ENCODE results near the gene WWC2. TPM values are rescaled to one million over a fixed set of nuclear protein-coding genes. Genes with fewer than 3 reads are reported as not detected.

WWC2 gene
- total and polyA plus RNA-seq, 5 donors from 2014 or later = 0.14 to 0.51 (median 0.27) TPM; not detected in 1

DNA sequence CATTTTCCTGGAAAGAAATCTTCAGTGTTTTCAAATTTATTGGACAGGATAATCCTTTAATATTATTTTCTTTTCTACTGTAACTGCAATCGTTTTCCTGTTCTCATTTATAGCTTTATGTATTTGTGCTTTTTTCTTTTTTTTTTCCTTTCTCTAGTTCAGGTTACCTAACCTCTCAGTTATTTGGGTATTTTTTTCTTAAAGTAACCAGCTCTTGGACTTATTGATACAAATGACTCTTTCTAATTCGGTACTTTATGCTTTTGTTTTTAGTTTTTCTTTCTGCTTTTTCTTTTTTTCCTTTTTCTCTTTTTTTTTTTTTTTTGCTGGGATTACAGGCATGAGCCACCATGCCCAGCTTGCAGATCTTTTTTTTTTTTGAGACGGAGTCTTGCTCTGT is 25.2 kb downstream of the WWC2 start:
- no peaks in the 10 kb centered on the region for H3K27me3 Mint-ChIP-seq
- DNase-seq (no peak), ATAC-seq (ENCODE audit: low read depth in 2 of 2) (no peak)
- H3K27ac Mint-ChIP-seq = no peak overlapping the region
- no peaks in the 10 kb centered on the region for H3K36me3 Mint-ChIP-seq
- no peaks in the 10 kb centered on the region for H3K4me1 Mint-ChIP-seq
- peaks cover 0 to 4% (median 0%) of the 10 kb centered on the region in 7 donors for H3K9me3 Mint-ChIP-seq
- no peak overlapping the region for H3K4me3 Mint-ChIP-seq
- Histone ChIP-seq H3K36me3 (ENCODE audit: control insufficient read depth, insufficient read depth, low read length) (no peaks in the 10 kb centered on the region), H3K27me3 (ENCODE audit: control insufficient read depth, insufficient read depth, low read length) (no peaks in the 10 kb centered on the region), H3K4me3 (ENCODE audit: low read depth, low read length) (no peak overlapping the region), H3K27ac (ENCODE audit: insufficient read depth, low read length, poor library complexity, severe bottlenecking) (no peak overlapping the region), H3K9me3 (ENCODE audit: control insufficient read depth in 2 of 2, low read length in 2 of 2) (no peaks in the 10 kb centered on the region), H3K4me1 (ENCODE audit: control insufficient read depth, insufficient read depth, low read length, poor library complexity, severe bottlenecking) (no peaks in the 10 kb centered on the region)

DNA sequence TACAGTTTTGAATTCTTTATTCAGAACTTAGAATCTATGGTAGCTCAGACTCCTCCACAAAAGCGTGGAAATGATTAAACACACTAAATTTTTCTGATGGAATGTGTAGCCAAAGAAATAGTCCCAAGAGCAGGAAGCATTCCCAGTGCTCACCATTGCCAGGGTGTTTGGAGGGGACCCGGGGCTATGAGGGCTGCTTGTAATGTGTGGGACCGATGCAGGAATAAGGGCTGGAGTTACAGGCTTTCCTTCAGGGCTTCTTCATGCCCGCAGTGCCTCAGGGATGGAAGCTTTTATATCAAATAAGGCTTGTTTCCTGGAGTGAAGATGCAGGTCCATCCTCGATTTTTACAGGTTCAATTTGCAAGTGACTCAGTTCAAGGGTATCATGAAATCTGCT is 25.8 kb downstream of the WWC2 start:
- Histone ChIP-seq H3K4me1 (ENCODE audit: control insufficient read depth, insufficient read depth, low read length, poor library complexity, severe bottlenecking) (no peaks in the 10 kb centered on the region), H3K9me3 (ENCODE audit: control insufficient read depth in 2 of 2, low read length in 2 of 2) (no peaks in the 10 kb centered on the region), H3K36me3 (ENCODE audit: control insufficient read depth, insufficient read depth, low read length) (no peaks in the 10 kb centered on the region), H3K27me3 (ENCODE audit: control insufficient read depth, insufficient read depth, low read length) (no peaks in the 10 kb centered on the region), H3K4me3 (ENCODE audit: low read depth, low read length) (no peak overlapping the region), H3K27ac (ENCODE audit: insufficient read depth, low read length, poor library complexity, severe bottlenecking) (no peak overlapping the region)
- no peak for DNase-seq
- no peak overlapping the region for H3K4me3 Mint-ChIP-seq
- H3K9me3 Mint-ChIP-seq = peaks cover 0 to 4% (median 0%) of the 10 kb centered on the region in 7 donors
- H3K4me1 Mint-ChIP-seq = no peaks in the 10 kb centered on the region
- no peak for ATAC-seq (ENCODE audit: low read depth in 2 of 2)
- no peak overlapping the region for H3K27ac Mint-ChIP-seq
- H3K27me3 Mint-ChIP-seq = no peaks in the 10 kb centered on the region
- no peaks in the 10 kb centered on the region for H3K36me3 Mint-ChIP-seq

DNA sequence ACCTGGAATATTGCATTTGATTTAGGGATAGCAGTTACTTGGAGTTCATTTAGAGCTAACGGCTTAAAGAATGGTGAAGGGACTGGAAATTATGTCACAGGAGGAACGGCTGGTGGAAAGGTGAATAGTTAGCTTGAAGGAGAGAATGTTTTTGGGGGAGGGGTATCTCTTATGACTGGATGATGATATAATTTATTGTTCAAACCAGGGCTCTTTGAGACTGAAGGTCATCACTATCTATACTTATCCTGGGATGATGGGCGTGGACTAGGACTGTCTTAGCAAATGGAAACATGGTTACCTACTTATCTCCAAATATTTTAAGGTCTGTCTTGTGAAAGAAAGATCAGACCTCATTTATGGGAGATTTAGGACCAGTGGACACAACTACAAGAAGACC is 30.1 kb downstream of the WWC2 start:
- Histone ChIP-seq H3K4me3 (ENCODE audit: low read depth, low read length) (no peak overlapping the region), H3K27me3 (ENCODE audit: control insufficient read depth, insufficient read depth, low read length) (no peaks in the 10 kb centered on the region), H3K9me3 (ENCODE audit: control insufficient read depth in 2 of 2, low read length in 2 of 2) (no peaks in the 10 kb centered on the region), H3K36me3 (ENCODE audit: control insufficient read depth, insufficient read depth, low read length) (no peaks in the 10 kb centered on the region), H3K27ac (ENCODE audit: insufficient read depth, low read length, poor library complexity, severe bottlenecking) (no peak overlapping the region), H3K4me1 (ENCODE audit: control insufficient read depth, insufficient read depth, low read length, poor library complexity, severe bottlenecking) (no peaks in the 10 kb centered on the region)
- no peaks in the 10 kb centered on the region for H3K36me3 Mint-ChIP-seq
- peaks cover 0 to 4% (median 0%) of the 10 kb centered on the region in 7 donors for H3K9me3 Mint-ChIP-seq
- no peak for DNase-seq
- H3K4me3 Mint-ChIP-seq = no peak overlapping the region
- no peaks in the 10 kb centered on the region for H3K27me3 Mint-ChIP-seq
- H3K27ac Mint-ChIP-seq = no peak overlapping the region
- ATAC-seq (ENCODE audit: low read depth in 2 of 2) = no peak
- H3K4me1 Mint-ChIP-seq = no peaks in the 10 kb centered on the region

DNA sequence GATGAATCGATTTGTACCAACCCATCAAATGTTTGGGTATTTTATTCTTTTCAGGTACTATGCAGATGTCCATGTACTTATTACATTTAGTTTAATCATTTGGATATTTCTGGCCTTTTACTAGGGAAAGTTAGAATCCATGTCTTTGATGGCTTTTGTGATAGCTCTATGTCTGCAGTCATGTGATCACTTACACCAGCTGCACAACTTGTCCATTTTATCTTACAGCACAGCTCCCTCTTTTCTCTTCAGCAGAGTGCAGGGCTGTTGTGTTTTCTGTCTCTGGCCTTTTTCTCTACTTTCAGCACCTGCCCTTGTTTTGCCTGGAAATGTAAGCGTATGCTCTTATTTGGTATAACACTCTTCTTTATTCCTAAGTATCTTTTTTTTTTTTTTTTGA is 30.6 kb downstream of the WWC2 start:
- Histone ChIP-seq H3K4me1 (ENCODE audit: control insufficient read depth, insufficient read depth, low read length, poor library complexity, severe bottlenecking) (no peaks in the 10 kb centered on the region), H3K4me3 (ENCODE audit: low read depth, low read length) (no peak overlapping the region), H3K36me3 (ENCODE audit: control insufficient read depth, insufficient read depth, low read length) (no peaks in the 10 kb centered on the region), H3K27ac (ENCODE audit: insufficient read depth, low read length, poor library complexity, severe bottlenecking) (no peak overlapping the region), H3K9me3 (ENCODE audit: control insufficient read depth in 2 of 2, low read length in 2 of 2) (no peaks in the 10 kb centered on the region), H3K27me3 (ENCODE audit: control insufficient read depth, insufficient read depth, low read length) (no peaks in the 10 kb centered on the region)
- DNase-seq = no peak
- H3K27me3 Mint-ChIP-seq = no peaks in the 10 kb centered on the region
- no peaks in the 10 kb centered on the region for H3K4me1 Mint-ChIP-seq
- H3K4me3 Mint-ChIP-seq = no peak overlapping the region
- H3K36me3 Mint-ChIP-seq = no peaks in the 10 kb centered on the region
- peaks cover 0 to 4% (median 0%) of the 10 kb centered on the region in 7 donors for H3K9me3 Mint-ChIP-seq
- H3K27ac Mint-ChIP-seq = no peak overlapping the region
- no peak for ATAC-seq (ENCODE audit: low read depth in 2 of 2)

DNA sequence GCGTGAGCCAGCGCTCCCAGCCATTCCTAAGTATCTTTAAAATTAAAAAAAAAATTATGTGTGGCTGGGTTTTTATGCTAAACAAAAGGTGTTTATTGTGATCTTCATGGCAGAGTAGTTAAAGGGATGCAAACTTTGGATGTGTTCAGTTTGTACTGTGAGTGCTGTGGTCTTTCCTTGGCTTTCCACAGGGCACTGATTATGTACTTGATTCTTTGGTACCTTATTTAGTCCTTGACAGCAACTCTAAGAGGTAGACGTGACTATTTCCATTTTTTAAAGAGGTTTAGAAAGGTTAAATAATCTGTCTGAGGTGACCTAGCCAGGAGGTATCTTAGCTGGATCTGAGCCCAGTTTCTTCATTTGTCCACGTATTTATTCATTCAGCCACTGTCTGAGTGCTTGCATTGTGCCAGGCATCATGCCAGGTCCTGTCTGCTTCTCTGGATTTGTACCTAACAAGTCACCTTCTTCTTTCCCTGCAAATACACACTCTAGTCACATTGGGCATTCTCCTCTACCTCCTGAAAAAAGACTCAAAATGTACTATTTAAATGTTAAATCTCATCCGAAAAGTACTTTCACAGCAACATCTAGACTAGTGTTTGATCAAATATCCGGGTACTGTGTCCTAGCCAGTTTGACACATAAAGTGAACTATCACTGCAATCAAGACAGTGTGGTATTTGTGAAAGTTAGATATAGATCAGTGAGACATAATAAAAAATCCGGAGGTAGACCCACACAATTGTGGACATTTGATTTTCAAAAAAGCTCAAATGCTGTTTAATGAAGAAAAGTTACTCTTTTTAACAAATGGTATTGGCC is 31.5 kb downstream of the WWC2 start:
- Mint-ChIP-seq H3K27me3 (no peaks in the 10 kb centered on the region), H3K9me3 (peaks cover 0 to 4% (median 0%) of the 10 kb centered on the region in 7 donors), H3K27ac (no peak overlapping the region), H3K4me1 (no peaks in the 10 kb centered on the region), H3K36me3 (no peaks in the 10 kb centered on the region), H3K4me3 (no peak overlapping the region)
- Histone ChIP-seq H3K4me3 (ENCODE audit: low read depth, low read length) (no peak overlapping the region), H3K36me3 (ENCODE audit: control insufficient read depth, insufficient read depth, low read length) (no peaks in the 10 kb centered on the region), H3K4me1 (ENCODE audit: control insufficient read depth, insufficient read depth, low read length, poor library complexity, severe bottlenecking) (no peaks in the 10 kb centered on the region), H3K27ac (ENCODE audit: insufficient read depth, low read length, poor library complexity, severe bottlenecking) (no peak overlapping the region), H3K27me3 (ENCODE audit: control insufficient read depth, insufficient read depth, low read length) (no peaks in the 10 kb centered on the region), H3K9me3 (ENCODE audit: control insufficient read depth in 2 of 2, low read length in 2 of 2) (no peaks in the 10 kb centered on the region)
- ATAC-seq (ENCODE audit: low read depth in 2 of 2) = no peak
- no peak for DNase-seq

DNA sequence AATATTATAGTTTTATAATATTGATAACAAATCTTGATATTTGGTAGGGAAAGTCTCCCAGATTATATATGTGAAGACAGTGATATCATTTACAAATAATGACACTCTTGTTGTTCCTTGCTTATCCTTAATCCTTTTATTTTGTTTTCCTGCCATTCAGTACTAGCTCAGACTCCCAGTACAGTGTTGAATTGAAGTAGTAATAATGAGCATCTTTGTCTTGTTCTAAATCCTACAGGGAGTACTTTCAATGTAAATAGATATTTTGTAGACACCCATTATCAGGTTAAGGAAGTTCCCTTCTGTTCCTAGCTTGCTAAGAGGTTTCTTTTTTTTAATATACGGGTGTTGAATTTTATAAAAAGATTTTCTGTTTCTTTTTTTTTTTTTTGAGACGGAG is 33.0 kb downstream of the WWC2 start:
- Mint-ChIP-seq H3K27ac (no peak overlapping the region), H3K27me3 (peaks cover 7% of the 10 kb centered on the region)
- no peaks in the 10 kb centered on the region for H3K27me3 ChIP-seq (ENCODE audit: control insufficient read depth, insufficient read depth, low read length)

DNA sequence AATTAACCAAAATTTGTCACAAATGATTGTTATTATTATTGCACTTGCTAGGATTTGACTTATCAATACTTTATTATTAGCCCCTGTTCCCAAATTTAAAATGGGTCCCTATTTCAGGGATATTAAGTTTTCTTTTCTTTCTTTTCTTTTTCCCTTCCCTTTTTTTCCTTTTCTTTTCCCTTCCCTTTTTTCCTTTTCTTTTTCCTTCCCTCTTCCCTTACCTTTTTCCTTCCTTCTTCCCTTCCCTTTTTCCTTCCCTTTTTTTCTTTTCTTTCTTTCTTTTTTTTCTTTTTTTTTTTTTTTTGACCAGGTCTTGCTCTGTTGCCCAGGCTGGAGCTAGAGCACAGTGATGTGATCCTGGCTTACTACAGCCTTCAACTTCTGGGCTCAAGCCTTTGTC is 33.8 kb downstream of the WWC2 start:
- ATAC-seq (ENCODE audit: low read depth in 2 of 2) (no peak), DNase-seq (no peak)
- Histone ChIP-seq H3K4me1 (ENCODE audit: control insufficient read depth, insufficient read depth, low read length, poor library complexity, severe bottlenecking) (no peaks in the 10 kb centered on the region), H3K9me3 (ENCODE audit: control insufficient read depth in 2 of 2, low read length in 2 of 2) (no peaks in the 10 kb centered on the region), H3K36me3 (ENCODE audit: control insufficient read depth, insufficient read depth, low read length) (no peaks in the 10 kb centered on the region), H3K27ac (ENCODE audit: insufficient read depth, low read length, poor library complexity, severe bottlenecking) (no peak overlapping the region), H3K27me3 (ENCODE audit: control insufficient read depth, insufficient read depth, low read length) (no peaks in the 10 kb centered on the region), H3K4me3 (ENCODE audit: low read depth, low read length) (no peak overlapping the region)
- H3K36me3 Mint-ChIP-seq = no peaks in the 10 kb centered on the region
- peaks cover 7% of the 10 kb centered on the region for H3K27me3 Mint-ChIP-seq
- H3K4me1 Mint-ChIP-seq = no peaks in the 10 kb centered on the region
- no peak overlapping the region for H3K27ac Mint-ChIP-seq
- no peak overlapping the region for H3K4me3 Mint-ChIP-seq
- peaks cover 0 to 2% (median 0%) of the 10 kb centered on the region in 7 donors for H3K9me3 Mint-ChIP-seq

More for the DNA sequence above, 33.0 kb downstream of the WWC2 start:
- Histone ChIP-seq H3K36me3 (ENCODE audit: control insufficient read depth, insufficient read depth, low read length) (no peaks in the 10 kb centered on the region), H3K4me1 (ENCODE audit: control insufficient read depth, insufficient read depth, low read length, poor library complexity, severe bottlenecking) (no peaks in the 10 kb centered on the region), H3K4me3 (ENCODE audit: low read depth, low read length) (no peak overlapping the region), H3K9me3 (ENCODE audit: control insufficient read depth in 2 of 2, low read length in 2 of 2) (no peaks in the 10 kb centered on the region), H3K27ac (ENCODE audit: insufficient read depth, low read length, poor library complexity, severe bottlenecking) (no peak overlapping the region)
- Mint-ChIP-seq H3K36me3 (no peaks in the 10 kb centered on the region), H3K4me1 (no peaks in the 10 kb centered on the region), H3K9me3 (peaks cover 0 to 4% (median 0%) of the 10 kb centered on the region in 7 donors), H3K4me3 (no peak overlapping the region)
- no peak for DNase-seq
- ATAC-seq (ENCODE audit: low read depth in 2 of 2) = no peak

DNA sequence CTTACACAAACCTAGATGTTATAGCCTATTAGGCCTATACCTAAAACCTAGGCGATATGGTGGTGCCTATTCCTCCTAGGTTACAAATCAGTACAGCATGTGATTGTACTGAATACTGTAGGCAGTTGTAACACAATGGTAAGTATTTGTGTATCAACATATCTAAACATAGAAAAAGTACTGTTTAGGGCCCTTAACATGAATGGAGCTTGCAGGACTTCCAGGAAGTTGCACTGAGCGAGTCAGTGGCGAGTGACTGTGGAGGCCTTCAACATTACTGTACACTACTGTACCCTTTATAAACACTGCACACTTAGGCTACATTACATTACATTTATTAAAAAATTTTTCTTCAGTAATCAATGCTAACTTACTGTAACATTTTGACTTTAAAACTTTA is 37.8 kb downstream of the WWC2 start:
- Mint-ChIP-seq H3K27me3 (peaks cover 7% of the 10 kb centered on the region), H3K4me1 (no peaks in the 10 kb centered on the region), H3K36me3 (no peaks in the 10 kb centered on the region), H3K4me3 (no peak overlapping the region), H3K27ac (no peak overlapping the region), H3K9me3 (peaks cover 0 to under 1% (median 0%) of the 10 kb centered on the region in 7 donors)
- Histone ChIP-seq H3K4me1 (ENCODE audit: control insufficient read depth, insufficient read depth, low read length, poor library complexity, severe bottlenecking) (no peaks in the 10 kb centered on the region), H3K27ac (ENCODE audit: insufficient read depth, low read length, poor library complexity, severe bottlenecking) (no peak overlapping the region), H3K36me3 (ENCODE audit: control insufficient read depth, insufficient read depth, low read length) (no peaks in the 10 kb centered on the region), H3K9me3 (ENCODE audit: control insufficient read depth in 2 of 2, low read length in 2 of 2) (no peaks in the 10 kb centered on the region), H3K4me3 (ENCODE audit: low read depth, low read length) (no peak overlapping the region), H3K27me3 (ENCODE audit: control insufficient read depth, insufficient read depth, low read length) (no peaks in the 10 kb centered on the region)
- ATAC-seq (ENCODE audit: low read depth in 2 of 2) (no peak), DNase-seq (no peak)
